Glutamatergic neuron (in vitro differentiated cells): ENCODE measurements around the gene BABAM1. TPM values are rescaled to one million over a fixed set of nuclear protein-coding genes. Genes with fewer than 3 reads are reported as not detected.
"Not testable (repeated sequence)": the region's sequence is repeated elsewhere in the genome, so short reads cannot be mapped to it uniquely, and the experiment has no call there.

ENCODE experiments used
- DNase-seq: peaks from one replicate; pipeline ENCODE4 v3.0.0; 2022
- H3K27ac Mint-ChIP-seq: one replicate; pipeline ENCODE4 v1.8.0; 2020; ENCODE audit warnings: mild to moderate bottlenecking, mixed read lengths, inconsistent platforms; ENCODE audit not compliant: unreplicated experiment
- H3K27me3 Mint-ChIP-seq: one replicate; pipeline ENCODE4 v1.8.0; 2020; ENCODE audit warnings: mild to moderate bottlenecking, moderate library complexity, mixed read lengths, inconsistent platforms; ENCODE audit not compliant: unreplicated experiment
- H3K36me3 Mint-ChIP-seq: one replicate; pipeline ENCODE4 v1.8.0; 2020; ENCODE audit warnings: mild to moderate bottlenecking, mixed read lengths, inconsistent platforms; ENCODE audit not compliant: unreplicated experiment
- H3K4me1 Mint-ChIP-seq: one replicate; pipeline ENCODE4 v1.8.0; 2020; ENCODE audit warnings: mild to moderate bottlenecking, low read depth, mixed read lengths, inconsistent platforms; ENCODE audit not compliant: unreplicated experiment
- H3K4me3 Mint-ChIP-seq: one replicate; pipeline ENCODE4 v1.8.0; 2020; ENCODE audit warnings: mild to moderate bottlenecking, mixed read lengths, inconsistent platforms; ENCODE audit not compliant: unreplicated experiment
- H3K9me3 Mint-ChIP-seq: one replicate; pipeline ENCODE4 v1.8.0; 2020; ENCODE audit warnings: mild to moderate bottlenecking, moderate library complexity, mixed read lengths, inconsistent platforms; ENCODE audit not compliant: unreplicated experiment
- CTCF ChIP-seq: fragments of 200-600 bp; sonication (generic); IDR thresholded peaks from one replicate; pipeline ENCODE4 v1.5.0; 2021; ENCODE audit not compliant: partially characterized antibody, unreplicated experiment
- total RNA-seq: library from RNA; stranded (reverse); fragmentation: NEBNext Ultra II Directional; extraction: Animal tissue kit (Norgen Biotek cat#: 25700); gene quantifications from one replicate; pipeline ENCODE4 v1.2.1, GENCODE V29; 2021; ENCODE audit not compliant: unreplicated experiment

Gene BABAM1
- total RNA-seq, 1 donor from 2014 or later = 85.7 TPM

- H3K9me3 Mint-ChIP-seq = peaks cover 11% of the 10 kb centered on the region
- no peak overlapping the region for H3K27ac Mint-ChIP-seq
- H3K27me3 Mint-ChIP-seq = peaks cover 10% of the 10 kb centered on the region
- no peak overlapping the region for H3K4me3 Mint-ChIP-seq
- H3K36me3 Mint-ChIP-seq = peaks cover 5% of the 10 kb centered on the region
- no peak for TF ChIP-seq CTCF
- DNase-seq = no peak
- peaks cover 7% of the 10 kb centered on the region for H3K4me1 Mint-ChIP-seq
These were observed 3.3 kb upstream of the BABAM1 start for GRCh38 chr19:17263712-17264640.

DNA sequence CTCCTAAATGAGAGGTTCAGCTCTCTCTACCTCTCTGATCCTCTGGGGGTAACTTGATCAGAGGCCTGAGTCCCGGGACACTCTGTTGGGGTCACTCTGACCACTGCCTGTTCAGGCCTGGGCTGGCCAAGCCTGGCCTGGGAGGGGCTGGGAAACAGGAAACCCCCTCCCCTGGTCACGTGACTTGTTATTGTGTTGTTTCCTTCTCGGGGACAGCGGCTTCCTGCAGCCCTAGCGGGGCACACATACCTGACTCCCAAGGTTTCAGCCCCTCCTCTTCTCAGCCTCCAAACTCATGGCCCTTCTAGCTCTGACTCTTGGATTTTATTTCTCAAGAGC, 2.6 kb upstream of the BABAM1 start, which contains the start of gene USHBP1:
TSS of gene USHBP1 (minus strand) at position 105 of the 339 bp plus-strand sequence. CDS start 446 bp downstream, outside the sequence.
- Mint-ChIP-seq H3K27ac (no peak within 1 kb of the TSS), H3K36me3 (peaks cover 5% of the 10 kb centered on the region), H3K4me1 (peaks cover 7% of the 10 kb centered on the region), H3K4me3 (no peak within 1 kb of the TSS), H3K9me3 (peaks cover 11% of the 10 kb centered on the region), H3K27me3 (peaks cover 10% of the 10 kb centered on the region)
- no peak for DNase-seq
- no peak for TF ChIP-seq CTCF

- Mint-ChIP-seq H3K4me1 (peaks cover 4% of the 10 kb centered on the region), H3K36me3 (no peaks in the 10 kb centered on the region), H3K9me3 (peaks cover 6% of the 10 kb centered on the region), H3K4me3 (no peak overlapping the region), H3K27me3 (peaks cover 11% of the 10 kb centered on the region), H3K27ac (no peak overlapping the region)
- DNase-seq = no peak
- no peak for TF ChIP-seq CTCF
These were observed 1.2 kb upstream of the BABAM1 start for GRCh38 chr19:17266026-17266425.

GRCh38 chr19:17266589-17266974, 661 bp upstream of the BABAM1 start:
- Mint-ChIP-seq H3K4me3 (peak overlapping the region; percentile 93), H3K9me3 (peaks cover 6% of the 10 kb centered on the region), H3K27ac (peak overlapping the region; percentile 28), H3K27me3 (peaks cover 11% of the 10 kb centered on the region), H3K36me3 (no peaks in the 10 kb centered on the region), H3K4me1 (peaks cover 4% of the 10 kb centered on the region)
- TF ChIP-seq CTCF = no peak
- DNase-seq = no peak

DNA sequence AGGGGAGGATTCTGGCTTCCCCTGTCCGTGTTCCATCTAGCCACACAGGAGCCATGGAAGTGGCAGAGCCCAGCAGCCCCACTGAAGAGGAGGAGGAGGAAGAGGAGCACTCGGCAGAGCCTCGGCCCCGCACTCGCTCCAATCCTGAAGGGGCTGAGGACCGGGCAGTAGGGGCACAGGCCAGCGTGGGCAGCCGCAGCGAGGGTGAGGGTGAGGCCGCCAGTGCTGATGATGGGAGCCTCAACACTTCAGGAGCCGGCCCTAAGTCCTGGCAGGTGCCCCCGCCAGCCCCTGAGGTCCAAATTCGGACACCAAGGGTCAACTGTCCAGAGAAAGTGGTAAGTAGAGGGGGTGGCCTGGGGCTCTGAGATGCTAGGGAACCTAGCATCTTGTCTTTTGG, 1.5 kb downstream of the BABAM1 start:
- DNase-seq = no peak
- peaks cover 9% of the 10 kb centered on the region for H3K27me3 Mint-ChIP-seq
- no peak overlapping the region for H3K27ac Mint-ChIP-seq
- peaks cover 6% of the 10 kb centered on the region for H3K9me3 Mint-ChIP-seq
- TF ChIP-seq CTCF = no peak
- no peaks in the 10 kb centered on the region for H3K36me3 Mint-ChIP-seq
- no peak overlapping the region for H3K4me3 Mint-ChIP-seq
- H3K4me1 Mint-ChIP-seq = peaks cover 4% of the 10 kb centered on the region

- H3K4me1 Mint-ChIP-seq, H3K4me3 Mint-ChIP-seq, H3K9me3 Mint-ChIP-seq, H3K27ac Mint-ChIP-seq, H3K36me3 Mint-ChIP-seq, DNase-seq, H3K27me3 Mint-ChIP-seq: not testable (repeated sequence)
These were observed 7.6 kb downstream of the BABAM1 start for GRCh38 chr19:17274892-17275291.
